Measurements from ENCODE around the gene GPR37. TPM values are rescaled to one million over a fixed set of nuclear protein-coding genes. Genes with fewer than 3 reads are reported as not detected.

The GPR37 gene
- total RNA-seq, 1 donor from 2014 or later, result 4.7 TPM

GRCh38 chr7:124792002-124792401 lies 26.4 kb upstream of the GPR37 start:
- no peak overlapping the region for H3K27ac Mint-ChIP-seq
- peaks cover 14% of the 10 kb centered on the region for H3K9me3 Mint-ChIP-seq
- no peak overlapping the region for H3K4me3 Mint-ChIP-seq
- H3K36me3 Mint-ChIP-seq, result no peaks in the 10 kb centered on the region
- TF ChIP-seq, protein P1, sequence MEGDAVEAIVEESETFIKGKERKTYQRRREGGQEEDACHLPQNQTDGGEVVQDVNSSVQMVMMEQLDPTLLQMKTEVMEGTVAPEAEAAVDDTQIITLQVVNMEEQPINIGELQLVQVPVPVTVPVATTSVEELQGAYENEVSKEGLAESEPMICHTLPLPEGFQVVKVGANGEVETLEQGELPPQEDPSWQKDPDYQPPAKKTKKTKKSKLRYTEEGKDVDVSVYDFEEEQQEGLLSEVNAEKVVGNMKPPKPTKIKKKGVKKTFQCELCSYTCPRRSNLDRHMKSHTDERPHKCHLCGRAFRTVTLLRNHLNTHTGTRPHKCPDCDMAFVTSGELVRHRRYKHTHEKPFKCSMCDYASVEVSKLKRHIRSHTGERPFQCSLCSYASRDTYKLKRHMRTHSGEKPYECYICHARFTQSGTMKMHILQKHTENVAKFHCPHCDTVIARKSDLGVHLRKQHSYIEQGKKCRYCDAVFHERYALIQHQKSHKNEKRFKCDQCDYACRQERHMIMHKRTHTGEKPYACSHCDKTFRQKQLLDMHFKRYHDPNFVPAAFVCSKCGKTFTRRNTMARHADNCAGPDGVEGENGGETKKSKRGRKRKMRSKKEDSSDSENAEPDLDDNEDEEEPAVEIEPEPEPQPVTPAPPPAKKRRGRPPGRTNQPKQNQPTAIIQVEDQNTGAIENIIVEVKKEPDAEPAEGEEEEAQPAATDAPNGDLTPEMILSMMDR (IDR thresholded peaks at IDR 0.05; ENCODE audit: unreplicated experiment), result no peak
- no peak for DNase-seq (ENCODE audit: low spot score in 2 of 2, unreplicated experiment in 2 of 2)
- H3K4me1 Mint-ChIP-seq, result peaks cover 21% of the 10 kb centered on the region
- H3K27me3 Mint-ChIP-seq (ENCODE audit: low read depth), result no peaks in the 10 kb centered on the region

- H3K27me3 Mint-ChIP-seq (ENCODE audit: low read depth), result no peaks in the 10 kb centered on the region
- no peaks in the 10 kb centered on the region for H3K36me3 Mint-ChIP-seq
- H3K4me1 Mint-ChIP-seq, result peaks cover 21% of the 10 kb centered on the region
- no peak overlapping the region for H3K27ac Mint-ChIP-seq
- no peak for DNase-seq (ENCODE audit: low spot score in 2 of 2, unreplicated experiment in 2 of 2)
- H3K9me3 Mint-ChIP-seq, result peaks cover 10% of the 10 kb centered on the region
- H3K4me3 Mint-ChIP-seq, result no peak overlapping the region
- TF ChIP-seq, protein P1 (IDR thresholded peaks at IDR 0.05; ENCODE audit: unreplicated experiment), result no peak
Measured at GRCh38 chr7:124791426-124791825, 25.8 kb upstream of the GPR37 start.

GRCh38 chr7:124790645-124791044 lies 25.1 kb upstream of the GPR37 start:
- Mint-ChIP-seq H3K9me3 (peaks cover 2% of the 10 kb centered on the region), H3K27me3 (ENCODE audit: low read depth) (no peaks in the 10 kb centered on the region), H3K27ac (no peak overlapping the region), H3K4me1 (peaks cover 21% of the 10 kb centered on the region), H3K36me3 (no peaks in the 10 kb centered on the region), H3K4me3 (no peak overlapping the region)
- TF ChIP-seq, protein P1 (IDR thresholded peaks at IDR 0.05; ENCODE audit: unreplicated experiment), result no peak
- no peak for DNase-seq (ENCODE audit: low spot score in 2 of 2, unreplicated experiment in 2 of 2)

DNA sequence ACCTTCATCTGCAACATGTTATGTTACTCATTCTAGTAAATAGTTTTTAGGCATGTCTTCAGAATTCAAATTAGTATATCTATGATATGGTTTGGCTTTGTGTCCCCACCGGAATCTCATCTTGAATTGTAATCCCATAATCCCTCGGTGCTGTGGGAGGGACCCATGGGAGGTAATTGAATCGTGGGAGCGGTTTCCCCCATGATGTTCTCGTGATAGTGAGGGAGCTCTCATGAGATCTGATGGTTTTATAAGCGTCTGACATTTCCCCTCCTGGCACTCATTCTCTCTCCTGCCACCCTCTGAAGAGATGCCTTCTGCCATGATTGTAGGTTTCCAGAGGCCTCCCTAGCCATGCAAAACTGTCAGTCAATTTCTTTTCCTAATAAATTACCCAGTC lies 20.4 kb upstream of the GPR37 start:
- Mint-ChIP-seq H3K4me3 (no peak overlapping the region), H3K9me3 (no peaks in the 10 kb centered on the region), H3K27me3 (ENCODE audit: low read depth) (no peaks in the 10 kb centered on the region), H3K36me3 (no peaks in the 10 kb centered on the region), H3K4me1 (peaks cover 16% of the 10 kb centered on the region), H3K27ac (no peak overlapping the region)
- TF ChIP-seq, protein P1 (IDR thresholded peaks at IDR 0.05; ENCODE audit: unreplicated experiment), result no peak
- DNase-seq (ENCODE audit: low spot score in 2 of 2, unreplicated experiment in 2 of 2), result no peak

DNA sequence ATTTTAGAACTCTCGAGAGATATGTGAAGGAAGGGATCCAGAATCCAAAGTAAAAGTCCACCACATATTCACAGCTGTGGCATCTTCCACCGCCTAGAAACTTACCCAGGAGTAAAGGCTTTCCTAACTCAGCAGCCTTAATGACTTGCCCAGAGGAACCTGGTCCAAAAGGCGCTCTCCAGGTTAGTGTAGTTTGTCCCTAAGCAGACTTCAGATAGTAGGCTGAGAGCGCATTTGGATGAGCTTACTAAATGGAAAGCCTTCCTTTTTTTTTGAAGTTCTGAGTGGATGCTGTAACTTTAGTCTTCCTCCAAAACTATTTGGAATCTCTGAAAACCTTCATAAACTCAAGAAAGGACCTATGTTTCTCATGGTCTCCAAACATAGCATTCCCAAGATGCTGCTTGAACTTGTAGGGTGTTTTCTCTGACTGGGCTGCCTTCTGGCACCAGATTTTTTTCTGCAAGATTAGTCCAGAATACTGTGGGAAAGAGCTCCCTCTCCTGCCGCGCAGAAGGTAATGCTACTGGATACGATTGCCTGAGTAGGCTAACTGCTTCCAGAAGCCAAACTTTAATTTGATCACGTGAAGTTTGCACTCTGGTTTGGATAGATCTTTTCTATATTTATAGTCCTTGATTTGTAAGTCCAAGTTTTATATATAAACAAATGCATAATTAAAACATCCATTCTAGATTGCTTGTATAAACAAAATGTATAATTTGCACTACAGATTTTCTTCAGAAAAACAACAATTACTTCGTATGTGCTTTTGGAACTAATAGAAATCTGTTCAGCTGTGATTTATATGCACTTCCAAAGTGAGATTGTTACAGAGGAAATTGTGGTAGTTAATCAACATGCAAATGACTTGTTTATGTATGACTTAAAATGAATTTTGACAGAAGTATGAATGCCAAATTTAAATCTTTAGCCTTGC lies 19.6 kb upstream of the GPR37 start:
- no peak overlapping the region for H3K4me3 Mint-ChIP-seq
- H3K9me3 Mint-ChIP-seq, result no peaks in the 10 kb centered on the region
- H3K27me3 Mint-ChIP-seq (ENCODE audit: low read depth), result no peaks in the 10 kb centered on the region
- no peaks in the 10 kb centered on the region for H3K36me3 Mint-ChIP-seq
- TF ChIP-seq, protein P1 (IDR thresholded peaks at IDR 0.05; ENCODE audit: unreplicated experiment), result peak; percentile 59
- peaks cover 14% of the 10 kb centered on the region for H3K4me1 Mint-ChIP-seq
- no peak overlapping the region for H3K27ac Mint-ChIP-seq
- DNase-seq (ENCODE audit: low spot score in 2 of 2, unreplicated experiment in 2 of 2), result peak; percentile 29 to 56

Data from mesothelial cell of epicardium (in vitro differentiated cells).